Peyer's patch (tissue), 4 donors: ENCODE measurements around the gene CREG1. TPM values are rescaled to one million over a fixed set of nuclear protein-coding genes. Genes with fewer than 3 reads are reported as not detected.

ENCODE experiments used
- DNase-seq, 3 donors: peaks; one replicate each; pipeline ENCODE4 v3.0.0-alpha.2; 2017 to 2019
- H3K27ac ChIP-seq, 4 donors: fragments of 200-600 bp; sonication (generic); one replicate each; pipeline ENCODE4 v1.5.1; 2016 to 2019
- H3K27me3 ChIP-seq, 2 donors: fragments of 200-600 bp; sonication (generic); one replicate each; pipeline ENCODE4 v1.5.1; 2019
- H3K36me3 ChIP-seq, 3 donors: fragments of 200-600 bp; sonication (generic); one replicate each; pipeline ENCODE4 v1.5.1; 2016 to 2019
- H3K4me1 ChIP-seq, 4 donors: fragments of 200-600 bp; sonication (generic); one replicate each; pipeline ENCODE4 v1.5.1; 2016 to 2019
- H3K4me3 ChIP-seq, 4 donors: fragments of 200-600 bp; sonication (generic); 1 replicate in 3 of 4; 2 replicates in 1 of 4; pipeline ENCODE4 v1.5.1; 2016 to 2019; ENCODE audit warnings: mild to moderate bottlenecking in 1 of 4
- H3K9me3 ChIP-seq, 4 donors: fragments of 200-600 bp; sonication (generic); one replicate each; pipeline ENCODE4 v1.5.1; 2016 to 2019; ENCODE audit warnings: mild to moderate bottlenecking in 1 of 4
- CTCF ChIP-seq, 6 experiments: fragments of 450-650 bp in 4 of 6; fragments of 200-600 bp in 2 of 6; sonication (generic) in 1 of 6; IDR thresholded peaks; one replicate each; pipeline ENCODE4 v1.5.1; 2017 to 2019; ENCODE audit warnings: antibody characterized with exemption in 6 of 6, mild to moderate bottlenecking in 3 of 6, moderate library complexity in 1 of 6
- POLR2A ChIP-seq, 2 donors: fragments of 450-650 bp; IDR thresholded peaks; one replicate each; pipeline ENCODE4 v1.5.1; 2017; ENCODE audit warnings: antibody characterized with exemption in 2 of 2, mild to moderate bottlenecking in 2 of 2, moderate library complexity in 2 of 2
- total RNA-seq, 4 donors: library from RNA; depleted of rRNA; stranded (reverse); fragments of >200 nt; gene quantifications; one replicate each; pipeline ENCODE4 v1.1.0, GENCODE V29; 2016

CREG1 gene
- total RNA-seq, 4 donors from 2014 or later = 50.3 to 80.3 (median 67.6) TPM

DNA sequence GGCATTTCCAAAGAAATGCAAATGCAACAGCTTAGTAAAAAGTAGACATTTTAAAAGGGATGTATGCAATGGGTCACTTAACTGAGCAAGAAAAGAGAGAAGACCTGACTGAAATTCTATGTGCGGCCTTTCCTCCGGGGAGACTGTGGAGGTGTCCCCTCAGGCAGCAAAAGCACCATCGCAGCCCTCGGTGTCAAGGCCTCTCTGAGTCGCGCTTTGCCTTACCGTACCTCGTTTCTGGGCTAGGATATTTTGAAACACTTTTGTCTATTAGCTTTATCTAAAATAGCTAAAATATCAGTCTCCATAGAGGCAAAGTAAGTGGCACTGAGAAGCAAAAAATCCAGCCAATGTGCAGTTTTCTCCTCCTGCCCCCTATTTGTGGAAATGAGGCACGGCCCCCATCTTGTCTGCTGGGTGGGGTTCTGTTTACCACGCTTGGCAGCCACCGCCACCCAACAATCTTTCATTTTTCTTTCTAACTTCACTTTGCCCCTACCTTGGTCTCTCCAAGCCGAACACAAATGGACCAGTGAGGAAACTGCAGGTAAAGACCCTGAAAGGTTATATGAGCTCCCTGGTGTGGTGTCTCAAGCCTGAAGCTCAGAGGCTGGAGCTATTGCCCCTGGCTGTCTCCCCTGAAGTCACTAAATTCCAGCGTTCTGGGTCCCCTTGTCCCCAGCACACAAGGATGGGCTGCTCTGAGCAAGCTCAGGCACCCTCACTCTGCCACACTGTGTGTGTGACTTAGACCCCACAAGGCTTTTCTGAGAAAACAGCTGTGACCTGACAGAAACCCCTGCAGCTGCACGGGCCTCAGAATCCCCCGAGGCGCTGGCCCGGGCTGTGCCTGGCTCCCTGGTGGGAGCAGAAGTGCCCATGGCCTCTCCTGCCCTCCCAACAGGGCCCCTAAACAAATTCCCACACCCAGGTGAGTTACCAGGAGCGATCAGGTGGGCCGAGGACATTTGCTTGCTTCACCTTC lies 36.9 kb downstream of the CREG1 start:
- no peaks in the 10 kb centered on the region for H3K4me1 ChIP-seq
- DNase-seq = no peak
- TF ChIP-seq CTCF (IDR thresholded peaks at IDR 0.05) (no peak), POLR2A (IDR thresholded peaks at IDR 0.05) (no peak)
- H3K9me3 ChIP-seq = no peaks in the 10 kb centered on the region
- H3K4me3 ChIP-seq = peak overlapping the region; percentile 34 to 42 (median 34)
- H3K36me3 ChIP-seq = no peaks in the 10 kb centered on the region
- no peaks in the 10 kb centered on the region for H3K27me3 ChIP-seq
- H3K27ac ChIP-seq = peak overlapping the region; percentile 61 to 82 (median 66)

GRCh38 chr1:167515893-167516321 lies 37.7 kb downstream of the CREG1 start:
- H3K4me3 ChIP-seq = peak overlapping the region; percentile 17 to 34 (median 34)
- no peaks in the 10 kb centered on the region for H3K4me1 ChIP-seq
- no peaks in the 10 kb centered on the region for H3K9me3 ChIP-seq
- H3K27ac ChIP-seq = peak overlapping the region in 3 of 4 donors; percentile 66 to 82 (median 66)
- no peaks in the 10 kb centered on the region for H3K27me3 ChIP-seq
- no peaks in the 10 kb centered on the region for H3K36me3 ChIP-seq
- DNase-seq = no peak
- TF ChIP-seq CTCF (IDR thresholded peaks at IDR 0.05) (no peak), POLR2A (IDR thresholded peaks at IDR 0.05) (no peak)

DNA sequence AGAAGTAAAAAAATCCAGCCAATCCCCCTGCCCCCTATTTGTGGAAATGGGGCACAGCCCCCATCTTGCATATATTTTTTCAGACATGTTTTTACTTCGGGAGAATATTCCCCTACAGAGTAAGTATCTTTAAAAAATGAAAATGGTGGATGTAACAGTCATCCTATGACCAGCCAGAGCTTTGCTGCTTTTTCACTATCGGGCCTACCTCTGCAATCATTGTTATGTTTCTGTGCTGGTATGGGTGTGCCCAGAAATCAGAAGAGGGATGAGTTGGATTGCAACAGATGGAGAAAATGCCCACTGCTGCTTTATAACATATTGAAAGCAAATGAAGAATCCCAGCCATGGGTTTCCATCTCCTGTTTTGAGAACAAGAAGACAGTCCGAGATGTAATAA lies 38.1 kb downstream of the CREG1 start:
- H3K4me3 ChIP-seq = peak overlapping the region in 1 of 4 donors; percentile 34
- H3K27ac ChIP-seq = peak overlapping the region in 3 of 4 donors; percentile 45 to 82 (median 66)
- no peaks in the 10 kb centered on the region for H3K27me3 ChIP-seq
- no peaks in the 10 kb centered on the region for H3K36me3 ChIP-seq
- H3K9me3 ChIP-seq = no peaks in the 10 kb centered on the region
- no peak for DNase-seq
- H3K4me1 ChIP-seq = no peaks in the 10 kb centered on the region
- no peak for TF ChIP-seq CTCF (IDR thresholded peaks at IDR 0.05)
- no peak for TF ChIP-seq POLR2A (IDR thresholded peaks at IDR 0.05)

GRCh38 chr1:167514288-167514687 lies 39.3 kb downstream of the CREG1 start:
- Histone ChIP-seq H3K27ac (peak overlapping the region in 2 of 4 donors; percentile 38 to 45), H3K4me1 (no peaks in the 10 kb centered on the region), H3K27me3 (no peaks in the 10 kb centered on the region), H3K4me3 (peak overlapping the region in 1 of 4 donors; percentile 12), H3K36me3 (no peaks in the 10 kb centered on the region), H3K9me3 (no peaks in the 10 kb centered on the region)
- DNase-seq = no peak
- TF ChIP-seq CTCF (IDR thresholded peaks at IDR 0.05) = no peak
- no peak for TF ChIP-seq POLR2A (IDR thresholded peaks at IDR 0.05)

- TF ChIP-seq CTCF (IDR thresholded peaks at IDR 0.05) = no peak
- TF ChIP-seq POLR2A (IDR thresholded peaks at IDR 0.05) = no peak
- peak in 1 of 3 donors; percentile 38 for DNase-seq
- Histone ChIP-seq H3K27ac (no peak overlapping the region), H3K9me3 (no peaks in the 10 kb centered on the region), H3K36me3 (no peaks in the 10 kb centered on the region), H3K27me3 (no peaks in the 10 kb centered on the region), H3K4me3 (no peak overlapping the region), H3K4me1 (no peaks in the 10 kb centered on the region)
These were observed 41.4 kb downstream of the CREG1 start for GRCh38 chr1:167512046-167512654.
